Measurements from ENCODE around the gene SLC51A. TPM values are rescaled to one million over a fixed set of nuclear protein-coding genes. Genes with fewer than 3 reads are reported as not detected.

Gene SLC51A
- total and polyA plus RNA-seq, 9 of the 15 experiments (the other 6 are each of a cell fraction or from before 2014, with no cell fraction given) = 0.35 to 0.38 TPM; not detected in 7

DNA sequence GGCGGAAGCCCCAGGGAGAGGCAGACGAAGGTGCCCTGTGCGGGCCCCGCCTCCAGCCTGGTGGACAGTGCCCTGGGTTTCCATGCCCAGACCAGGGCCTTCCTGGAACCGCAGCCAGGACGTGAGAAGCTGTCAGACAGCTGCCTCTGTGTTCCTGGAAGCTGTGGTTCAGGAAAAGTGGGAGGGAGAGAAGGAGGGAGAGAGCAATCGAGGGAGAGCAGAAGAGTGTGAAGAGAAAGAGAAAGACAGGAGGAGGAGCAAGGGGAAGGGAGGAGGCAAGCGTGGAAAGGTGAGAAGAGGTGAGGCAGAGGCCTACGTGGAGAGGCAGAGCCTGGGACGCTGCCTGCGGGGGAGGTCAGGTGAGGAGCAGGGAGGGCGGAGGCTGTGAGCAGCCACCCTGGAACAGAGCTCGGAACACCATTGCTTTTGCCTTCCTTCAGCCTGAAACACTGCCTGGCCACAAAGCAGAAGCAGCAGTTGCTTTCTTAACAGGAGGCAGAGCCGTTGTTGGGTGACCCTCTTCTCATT is 23.7 kb upstream of the SLC51A start (continued):
- TF ChIP-seq, protein P1, sequence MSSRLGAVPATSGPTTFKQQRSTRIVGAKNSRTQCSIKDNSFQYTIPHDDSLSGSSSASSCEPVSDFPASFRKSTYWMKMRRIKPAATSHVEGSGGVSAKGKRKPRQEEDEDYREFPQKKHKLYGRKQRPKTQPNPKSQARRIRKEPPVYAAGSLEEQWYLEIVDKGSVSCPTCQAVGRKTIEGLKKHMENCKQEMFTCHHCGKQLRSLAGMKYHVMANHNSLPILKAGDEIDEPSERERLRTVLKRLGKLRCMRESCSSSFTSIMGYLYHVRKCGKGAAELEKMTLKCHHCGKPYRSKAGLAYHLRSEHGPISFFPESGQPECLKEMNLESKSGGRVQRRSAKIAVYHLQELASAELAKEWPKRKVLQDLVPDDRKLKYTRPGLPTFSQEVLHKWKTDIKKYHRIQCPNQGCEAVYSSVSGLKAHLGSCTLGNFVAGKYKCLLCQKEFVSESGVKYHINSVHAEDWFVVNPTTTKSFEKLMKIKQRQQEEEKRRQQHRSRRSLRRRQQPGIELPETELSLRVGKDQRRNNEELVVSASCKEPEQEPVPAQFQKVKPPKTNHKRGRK (tag; IDR thresholded peaks at IDR 0.05) = peak; percentile 41; the same call in 1 of the 2 replicates
- TF ChIP-seq RHOXF2B (CRISPR knock-in tag; conservative IDR thresholded peaks at IDR 0.05) = no peak
- TF ChIP-seq ZBED1 (IDR thresholded peaks at IDR 0.05) = no peak
- TF ChIP-seq, protein P2, sequence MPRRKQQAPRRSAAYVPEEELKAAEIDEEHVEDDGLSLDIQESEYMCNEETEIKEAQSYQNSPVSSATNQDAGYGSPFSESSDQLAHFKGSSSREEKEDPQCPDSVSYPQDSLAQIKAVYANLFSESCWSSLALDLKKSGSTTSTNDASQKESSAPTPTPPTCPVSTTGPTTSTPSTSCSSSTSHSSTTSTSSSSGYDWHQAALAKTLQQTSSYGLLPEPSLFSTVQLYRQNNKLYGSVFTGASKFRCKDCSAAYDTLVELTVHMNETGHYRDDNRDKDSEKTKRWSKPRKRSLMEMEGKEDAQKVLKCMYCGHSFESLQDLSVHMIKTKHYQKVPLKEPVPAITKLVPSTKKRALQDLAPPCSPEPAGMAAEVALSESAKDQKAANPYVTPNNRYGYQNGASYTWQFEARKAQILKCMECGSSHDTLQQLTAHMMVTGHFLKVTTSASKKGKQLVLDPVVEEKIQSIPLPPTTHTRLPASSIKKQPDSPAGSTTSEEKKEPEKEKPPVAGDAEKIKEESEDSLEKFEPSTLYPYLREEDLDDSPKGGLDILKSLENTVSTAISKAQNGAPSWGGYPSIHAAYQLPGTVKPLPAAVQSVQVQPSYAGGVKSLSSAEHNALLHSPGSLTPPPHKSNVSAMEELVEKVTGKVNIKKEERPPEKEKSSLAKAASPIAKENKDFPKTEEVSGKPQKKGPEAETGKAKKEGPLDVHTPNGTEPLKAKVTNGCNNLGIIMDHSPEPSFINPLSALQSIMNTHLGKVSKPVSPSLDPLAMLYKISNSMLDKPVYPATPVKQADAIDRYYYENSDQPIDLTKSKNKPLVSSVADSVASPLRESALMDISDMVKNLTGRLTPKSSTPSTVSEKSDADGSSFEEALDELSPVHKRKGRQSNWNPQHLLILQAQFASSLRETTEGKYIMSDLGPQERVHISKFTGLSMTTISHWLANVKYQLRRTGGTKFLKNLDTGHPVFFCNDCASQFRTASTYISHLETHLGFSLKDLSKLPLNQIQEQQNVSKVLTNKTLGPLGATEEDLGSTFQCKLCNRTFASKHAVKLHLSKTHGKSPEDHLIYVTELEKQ (CRISPR knock-in tag; IDR thresholded peaks at IDR 0.05) = no peak
- TF ChIP-seq ZNF551 (CRISPR knock-in tag; IDR thresholded peaks at IDR 0.05) = no peak
- TF ChIP-seq BDP1 (IDR thresholded peaks at IDR 0.05; ENCODE audit: insufficient read depth, insufficient read length) = no peak
- TF ChIP-seq, protein P3, sequence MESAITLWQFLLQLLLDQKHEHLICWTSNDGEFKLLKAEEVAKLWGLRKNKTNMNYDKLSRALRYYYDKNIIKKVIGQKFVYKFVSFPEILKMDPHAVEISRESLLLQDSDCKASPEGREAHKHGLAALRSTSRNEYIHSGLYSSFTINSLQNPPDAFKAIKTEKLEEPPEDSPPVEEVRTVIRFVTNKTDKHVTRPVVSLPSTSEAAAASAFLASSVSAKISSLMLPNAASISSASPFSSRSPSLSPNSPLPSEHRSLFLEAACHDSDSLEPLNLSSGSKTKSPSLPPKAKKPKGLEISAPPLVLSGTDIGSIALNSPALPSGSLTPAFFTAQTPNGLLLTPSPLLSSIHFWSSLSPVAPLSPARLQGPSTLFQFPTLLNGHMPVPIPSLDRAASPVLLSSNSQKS (CRISPR knock-in tag; IDR thresholded peaks at IDR 0.05) = no peak
- TF ChIP-seq JUNB (CRISPR knock-in tag; conservative IDR thresholded peaks at IDR 0.05) = no peak
- TF ChIP-seq XRCC5 (IDR thresholded peaks at IDR 0.05; ENCODE audit: low read depth, low read length) = no peak
- TF ChIP-seq, protein P4, sequence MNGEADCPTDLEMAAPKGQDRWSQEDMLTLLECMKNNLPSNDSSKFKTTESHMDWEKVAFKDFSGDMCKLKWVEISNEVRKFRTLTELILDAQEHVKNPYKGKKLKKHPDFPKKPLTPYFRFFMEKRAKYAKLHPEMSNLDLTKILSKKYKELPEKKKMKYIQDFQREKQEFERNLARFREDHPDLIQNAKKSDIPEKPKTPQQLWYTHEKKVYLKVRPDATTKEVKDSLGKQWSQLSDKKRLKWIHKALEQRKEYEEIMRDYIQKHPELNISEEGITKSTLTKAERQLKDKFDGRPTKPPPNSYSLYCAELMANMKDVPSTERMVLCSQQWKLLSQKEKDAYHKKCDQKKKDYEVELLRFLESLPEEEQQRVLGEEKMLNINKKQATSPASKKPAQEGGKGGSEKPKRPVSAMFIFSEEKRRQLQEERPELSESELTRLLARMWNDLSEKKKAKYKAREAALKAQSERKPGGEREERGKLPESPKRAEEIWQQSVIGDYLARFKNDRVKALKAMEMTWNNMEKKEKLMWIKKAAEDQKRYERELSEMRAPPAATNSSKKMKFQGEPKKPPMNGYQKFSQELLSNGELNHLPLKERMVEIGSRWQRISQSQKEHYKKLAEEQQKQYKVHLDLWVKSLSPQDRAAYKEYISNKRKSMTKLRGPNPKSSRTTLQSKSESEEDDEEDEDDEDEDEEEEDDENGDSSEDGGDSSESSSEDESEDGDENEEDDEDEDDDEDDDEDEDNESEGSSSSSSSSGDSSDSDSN (IDR thresholded peaks at IDR 0.05; ENCODE audit: borderline replicate concordance in 1 of 2, low read depth in 2 of 2, low read length in 2 of 2) = no peak
- TF ChIP-seq, protein P5, sequence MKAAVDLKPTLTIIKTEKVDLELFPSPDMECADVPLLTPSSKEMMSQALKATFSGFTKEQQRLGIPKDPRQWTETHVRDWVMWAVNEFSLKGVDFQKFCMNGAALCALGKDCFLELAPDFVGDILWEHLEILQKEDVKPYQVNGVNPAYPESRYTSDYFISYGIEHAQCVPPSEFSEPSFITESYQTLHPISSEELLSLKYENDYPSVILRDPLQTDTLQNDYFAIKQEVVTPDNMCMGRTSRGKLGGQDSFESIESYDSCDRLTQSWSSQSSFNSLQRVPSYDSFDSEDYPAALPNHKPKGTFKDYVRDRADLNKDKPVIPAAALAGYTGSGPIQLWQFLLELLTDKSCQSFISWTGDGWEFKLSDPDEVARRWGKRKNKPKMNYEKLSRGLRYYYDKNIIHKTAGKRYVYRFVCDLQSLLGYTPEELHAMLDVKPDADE (conservative IDR thresholded peaks at IDR 0.05; ENCODE audit: control insufficient read depth, low read depth, low read length) = no peak
- TF ChIP-seq NR1H2 (CRISPR knock-in tag; IDR thresholded peaks at IDR 0.05) = no peak
- no peak for TF ChIP-seq KLF10 (CRISPR knock-in tag; IDR thresholded peaks at IDR 0.05)
- TF ChIP-seq, protein P6, sequence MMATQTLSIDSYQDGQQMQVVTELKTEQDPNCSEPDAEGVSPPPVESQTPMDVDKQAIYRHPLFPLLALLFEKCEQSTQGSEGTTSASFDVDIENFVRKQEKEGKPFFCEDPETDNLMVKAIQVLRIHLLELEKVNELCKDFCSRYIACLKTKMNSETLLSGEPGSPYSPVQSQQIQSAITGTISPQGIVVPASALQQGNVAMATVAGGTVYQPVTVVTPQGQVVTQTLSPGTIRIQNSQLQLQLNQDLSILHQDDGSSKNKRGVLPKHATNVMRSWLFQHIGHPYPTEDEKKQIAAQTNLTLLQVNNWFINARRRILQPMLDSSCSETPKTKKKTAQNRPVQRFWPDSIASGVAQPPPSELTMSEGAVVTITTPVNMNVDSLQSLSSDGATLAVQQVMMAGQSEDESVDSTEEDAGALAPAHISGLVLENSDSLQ (IDR thresholded peaks at IDR 0.05) = no peak
- TF ChIP-seq HDAC6 (IDR thresholded peaks at IDR 0.05; ENCODE audit: low read depth, low read length) = no peak
- no peak for TF ChIP-seq ZNF165 (CRISPR knock-in tag; IDR thresholded peaks at IDR 0.05; ENCODE audit: borderline replicate concordance)
- TF ChIP-seq, protein P7, sequence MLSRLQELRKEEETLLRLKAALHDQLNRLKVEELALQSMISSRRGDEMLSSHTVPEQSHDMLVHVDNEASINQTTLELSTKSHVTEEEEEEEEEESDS (CRISPR knock-in tag; IDR thresholded peaks at IDR 0.05) = no peak

All from K562 (cell line).